GM23338 (cell line): ENCODE measurements around the gene COPS2. TPM values are rescaled to one million over a fixed set of nuclear protein-coding genes. Genes with fewer than 3 reads are reported as not detected.

Source experiments
- ATAC-seq: fragments of 200-7000 bp; cut with Tn5 transposase; 3 replicates; pipeline ENCODE4 v1.9.1; 2020
- DNase-seq: peaks from one replicate; pipeline ENCODE4 v3.0.0-alpha.2; 2015; ENCODE audit warnings: low spot score
- H2AFZ ChIP-seq: fragments of 200-600 bp; sonication (generic); 2 replicates; pipeline ENCODE4 v1.8.0; 2016; ENCODE audit warnings: antibody characterized with exemption, mild to moderate bottlenecking, moderate library complexity
- H3F3A ChIP-seq: fragments of 200-600 bp; sonication (generic); replicated peaks from 2 replicates; pipeline ENCODE4 v1.8.0; 2017; ENCODE audit warnings: antibody characterized with exemption, mixed run types, low read depth
- H3K27ac ChIP-seq: fragments of 200-600 bp; sonication (generic); 2 replicates; pipeline ENCODE4 v1.6.1; 2016; ENCODE audit warnings: low read depth
- H3K27me3 ChIP-seq: fragments of 200-600 bp; sonication (generic); 2 replicates; pipeline ENCODE4 v1.8.0; 2016; ENCODE audit warnings: mild to moderate bottlenecking, mixed run types, moderate library complexity; ENCODE audit not compliant: insufficient read depth
- H3K36me3 ChIP-seq: fragments of 200-600 bp; sonication (generic); 2 replicates; pipeline ENCODE4 v1.8.0; 2016; ENCODE audit warnings: mild to moderate bottlenecking; ENCODE audit not compliant: insufficient read depth
- H3K4me1 ChIP-seq: fragments of 200-600 bp; sonication (generic); 2 replicates; pipeline ENCODE4 v1.8.0; 2016; ENCODE audit warnings: mild to moderate bottlenecking, moderate library complexity; ENCODE audit not compliant: insufficient read depth
- H3K4me2 ChIP-seq: fragments of 200-600 bp; sonication (generic); 2 replicates; pipeline ENCODE4 v1.7.1; 2017; ENCODE audit warnings: mixed run types
- H3K4me3 ChIP-seq: fragments of 200-600 bp; sonication (generic); 2 replicates; pipeline ENCODE4 v1.6.1; 2016; ENCODE audit warnings: mixed run types
- H3K79me2 ChIP-seq: fragments of 200-600 bp; sonication (generic); replicated peaks from 2 replicates; pipeline ENCODE4 v1.8.0; 2017; ENCODE audit warnings: mild to moderate bottlenecking; ENCODE audit not compliant: insufficient read depth
- H3K9me2 ChIP-seq: fragments of 200-600 bp; sonication (generic); 2 replicates; pipeline ENCODE4 v1.8.0; 2017; ENCODE audit not compliant: insufficient read depth
- H4K20me1 ChIP-seq: fragments of 200-600 bp; sonication (generic); replicated peaks from 2 replicates; pipeline ENCODE4 v1.8.0; 2017; ENCODE audit warnings: mild to moderate bottlenecking; ENCODE audit not compliant: insufficient read depth
- H3K27ac Mint-ChIP-seq: 2 replicates; pipeline ENCODE4 v1.8.0; 2020; ENCODE audit warnings: inconsistent platforms, mild to moderate bottlenecking, moderate library complexity, mixed read lengths
- H3K27me3 Mint-ChIP-seq: 3 replicates; pipeline ENCODE4 v1.8.0; 2022; ENCODE audit warnings: low read depth, mild to moderate bottlenecking, moderate library complexity, mixed read lengths, inconsistent platforms; ENCODE audit not compliant: insufficient read depth, poor library complexity
- H3K36me3 Mint-ChIP-seq: 3 replicates; pipeline ENCODE4 v1.8.0; 2021; ENCODE audit warnings: low read depth, mild to moderate bottlenecking, inconsistent platforms, moderate library complexity, mixed read lengths
- H3K4me1 Mint-ChIP-seq: 3 replicates; pipeline ENCODE4 v1.8.0; 2020; ENCODE audit warnings: mild to moderate bottlenecking, inconsistent platforms, mixed read lengths
- H3K4me3 Mint-ChIP-seq: 3 replicates; pipeline ENCODE4 v1.8.0; 2021; ENCODE audit warnings: moderate library complexity, mild to moderate bottlenecking, inconsistent platforms, mixed read lengths
- H3K9me3 Mint-ChIP-seq: 3 replicates; pipeline ENCODE4 v1.8.0; 2020; ENCODE audit warnings: moderate library complexity, mild to moderate bottlenecking, inconsistent platforms, mixed read lengths
- CREB1 ChIP-seq: fragments of 250-450 bp; sonication (Bioruptor Pico); IDR thresholded peaks from 2 replicates; pipeline ENCODE4 v1.5.0; 2020; ENCODE audit warnings: low read depth, mild to moderate bottlenecking, moderate library complexity
- CTCF ChIP-seq, 2 experiments: fragments of 200-600 bp in 1 of 2; sonication (generic) in 1 of 2; conservative IDR thresholded peaks; 2 replicates each; pipeline versions ENCODE4 v1.5.1 to v1.6.1; 2016 to 2017; ENCODE audit warnings: antibody characterized with exemption in 2 of 2, low read depth in 2 of 2, mild to moderate bottlenecking in 2 of 2, moderate library complexity in 1 of 2
- ETS1 ChIP-seq: IDR thresholded peaks from 2 replicates; pipeline ENCODE4 v1.6.1; 2016; ENCODE audit warnings: antibody characterized with exemption
- EZH2 ChIP-seq: fragments of 200-600 bp; sonication (generic); IDR thresholded peaks from one replicate; pipeline ENCODE4 v1.8.0; 2017; ENCODE audit warnings: antibody characterized with exemption, mild to moderate bottlenecking, low read depth; ENCODE audit not compliant: unreplicated experiment
- EZH2phosphoT487 ChIP-seq: fragments of 200-600 bp; sonication (generic); IDR thresholded peaks from one replicate; pipeline ENCODE4 v1.8.1; 2018; ENCODE audit warnings: antibody characterized with exemption; ENCODE audit not compliant: unreplicated experiment
- JUNB ChIP-seq: IDR thresholded peaks from one replicate; pipeline ENCODE4 v1.6.1; 2016; ENCODE audit warnings: antibody characterized with exemption; ENCODE audit not compliant: unreplicated experiment
- NANOG ChIP-seq: IDR thresholded peaks from 2 replicates; pipeline ENCODE4 v1.6.1; 2016; ENCODE audit warnings: antibody characterized with exemption, borderline replicate concordance
- POLR2AphosphoS5 ChIP-seq: IDR thresholded peaks from 2 replicates; pipeline ENCODE4 v1.6.1; 2016; ENCODE audit warnings: antibody characterized with exemption, low read depth
- STAT1 ChIP-seq: IDR thresholded peaks from one replicate; pipeline ENCODE4 v1.6.1; 2016; ENCODE audit warnings: antibody characterized with exemption; ENCODE audit not compliant: unreplicated experiment
- ZNF114 ChIP-seq: fragments of 250-450 bp; sonication (Bioruptor Pico); IDR thresholded peaks from 2 replicates; pipeline ENCODE4 v1.5.0; 2020; ENCODE audit warnings: mild to moderate bottlenecking, moderate library complexity
- ZNF331 ChIP-seq: fragments of 250-450 bp; sonication (Bioruptor Pico); IDR thresholded peaks from 2 replicates; pipeline ENCODE4 v1.5.0; 2020; ENCODE audit warnings: low read depth, mild to moderate bottlenecking, moderate library complexity
- ZNF462 ChIP-seq: fragments of 250-450 bp; sonication (Bioruptor Pico); IDR thresholded peaks from 2 replicates; pipeline ENCODE4 v1.5.0; 2020; ENCODE audit warnings: mild to moderate bottlenecking, moderate library complexity
- polyA plus RNA-seq: library from polyadenylated mRNA; unstranded; fragments of >200 nt; fragmentation: Nextera tagmentation; extraction: Ambion mirVana; gene quantifications from 2 replicates; pipeline ENCODE4 v1.2.1, GENCODE V29; 2016
- total RNA-seq: library from RNA; depleted of rRNA; stranded (reverse); fragments of >200 nt; shearing (Covaris generic); gene quantifications from 2 replicates; pipeline ENCODE4 v1.2.3, GENCODE V29; 2014
- TF ChIP-seq, protein P1 (sequence below): IDR thresholded peaks from one replicate; pipeline ENCODE4 v1.6.1; 2018; ENCODE audit warnings: antibody characterized with exemption; ENCODE audit not compliant: unreplicated experiment

The COPS2 gene
- total and polyA plus RNA-seq, 2 experiments from 2014 or later: 38.7 to 67.3 TPM

- Mint-ChIP-seq H3K9me3 (no peaks in the 10 kb centered on the region), H3K4me3 (no peak overlapping the region), H3K36me3 (no peaks in the 10 kb centered on the region; the same call in 2 of the 3 replicates), H3K4me1 (peaks cover 26% of the 10 kb centered on the region), H3K27me3 (peaks cover 2% of the 10 kb centered on the region), H3K27ac (no peak overlapping the region)
- H3K4me1 ChIP-seq: peaks cover 32% of the 10 kb centered on the region
- H3K9me2 ChIP-seq: peaks cover 3% of the 10 kb centered on the region; the same call in 1 of the 2 replicates
- H3K79me2 ChIP-seq: no peaks in the 10 kb centered on the region
- no peak overlapping the region for H3K4me2 ChIP-seq
- no peak overlapping the region for H3K27ac ChIP-seq
- H3F3A ChIP-seq: no peaks in the 10 kb centered on the region
- H2AFZ ChIP-seq: no peak overlapping the region
- no peak for DNase-seq
- no peaks in the 10 kb centered on the region for H3K27me3 ChIP-seq
- H3K36me3 ChIP-seq: no peaks in the 10 kb centered on the region
- TF ChIP-seq CTCF (conservative IDR thresholded peaks at IDR 0.05; ENCODE audit: low read depth in 2 of 2): no peak
- TF ChIP-seq JUNB: no peak
- no peak for TF ChIP-seq NANOG
- no peak for TF ChIP-seq CREB1 (CRISPR knock-in tag)
- TF ChIP-seq, protein P1, sequence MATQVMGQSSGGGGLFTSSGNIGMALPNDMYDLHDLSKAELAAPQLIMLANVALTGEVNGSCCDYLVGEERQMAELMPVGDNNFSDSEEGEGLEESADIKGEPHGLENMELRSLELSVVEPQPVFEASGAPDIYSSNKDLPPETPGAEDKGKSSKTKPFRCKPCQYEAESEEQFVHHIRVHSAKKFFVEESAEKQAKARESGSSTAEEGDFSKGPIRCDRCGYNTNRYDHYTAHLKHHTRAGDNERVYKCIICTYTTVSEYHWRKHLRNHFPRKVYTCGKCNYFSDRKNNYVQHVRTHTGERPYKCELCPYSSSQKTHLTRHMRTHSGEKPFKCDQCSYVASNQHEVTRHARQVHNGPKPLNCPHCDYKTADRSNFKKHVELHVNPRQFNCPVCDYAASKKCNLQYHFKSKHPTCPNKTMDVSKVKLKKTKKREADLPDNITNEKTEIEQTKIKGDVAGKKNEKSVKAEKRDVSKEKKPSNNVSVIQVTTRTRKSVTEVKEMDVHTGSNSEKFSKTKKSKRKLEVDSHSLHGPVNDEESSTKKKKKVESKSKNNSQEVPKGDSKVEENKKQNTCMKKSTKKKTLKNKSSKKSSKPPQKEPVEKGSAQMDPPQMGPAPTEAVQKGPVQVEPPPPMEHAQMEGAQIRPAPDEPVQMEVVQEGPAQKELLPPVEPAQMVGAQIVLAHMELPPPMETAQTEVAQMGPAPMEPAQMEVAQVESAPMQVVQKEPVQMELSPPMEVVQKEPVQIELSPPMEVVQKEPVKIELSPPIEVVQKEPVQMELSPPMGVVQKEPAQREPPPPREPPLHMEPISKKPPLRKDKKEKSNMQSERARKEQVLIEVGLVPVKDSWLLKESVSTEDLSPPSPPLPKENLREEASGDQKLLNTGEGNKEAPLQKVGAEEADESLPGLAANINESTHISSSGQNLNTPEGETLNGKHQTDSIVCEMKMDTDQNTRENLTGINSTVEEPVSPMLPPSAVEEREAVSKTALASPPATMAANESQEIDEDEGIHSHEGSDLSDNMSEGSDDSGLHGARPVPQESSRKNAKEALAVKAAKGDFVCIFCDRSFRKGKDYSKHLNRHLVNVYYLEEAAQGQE: no peak
- no peak for TF ChIP-seq ZNF114 (CRISPR knock-in tag)
- no peak for TF ChIP-seq ZNF462 (CRISPR knock-in tag)
- no peak for TF ChIP-seq ZNF331
- no peak for TF ChIP-seq EZH2
- TF ChIP-seq POLR2AphosphoS5: no peak
- no peak for TF ChIP-seq ETS1
- no peak for TF ChIP-seq STAT1
- TF ChIP-seq EZH2phosphoT487: no peak
- ATAC-seq: no peak
- no peak overlapping the region for H3K4me3 ChIP-seq
- H4K20me1 ChIP-seq: no peaks in the 10 kb centered on the region
Measured at GRCh38 chr15:49187549-49188245, 32.3 kb upstream of the COPS2 start.
